IPS DF 4.7 (cell line): ENCODE results near the gene PLXNA4.
"Not testable (repeated sequence)": the region's sequence is repeated elsewhere in the genome, so short reads cannot be mapped to it uniquely, and the experiment has no call there.

Source experiments
- DNase-seq: peaks from one replicate; pipeline ENCODE4 v3.0.0-alpha.2; 2013; ENCODE audit warnings: low spot score; ENCODE audit errors: extremely low read depth

The PLXNA4 gene

DNA sequence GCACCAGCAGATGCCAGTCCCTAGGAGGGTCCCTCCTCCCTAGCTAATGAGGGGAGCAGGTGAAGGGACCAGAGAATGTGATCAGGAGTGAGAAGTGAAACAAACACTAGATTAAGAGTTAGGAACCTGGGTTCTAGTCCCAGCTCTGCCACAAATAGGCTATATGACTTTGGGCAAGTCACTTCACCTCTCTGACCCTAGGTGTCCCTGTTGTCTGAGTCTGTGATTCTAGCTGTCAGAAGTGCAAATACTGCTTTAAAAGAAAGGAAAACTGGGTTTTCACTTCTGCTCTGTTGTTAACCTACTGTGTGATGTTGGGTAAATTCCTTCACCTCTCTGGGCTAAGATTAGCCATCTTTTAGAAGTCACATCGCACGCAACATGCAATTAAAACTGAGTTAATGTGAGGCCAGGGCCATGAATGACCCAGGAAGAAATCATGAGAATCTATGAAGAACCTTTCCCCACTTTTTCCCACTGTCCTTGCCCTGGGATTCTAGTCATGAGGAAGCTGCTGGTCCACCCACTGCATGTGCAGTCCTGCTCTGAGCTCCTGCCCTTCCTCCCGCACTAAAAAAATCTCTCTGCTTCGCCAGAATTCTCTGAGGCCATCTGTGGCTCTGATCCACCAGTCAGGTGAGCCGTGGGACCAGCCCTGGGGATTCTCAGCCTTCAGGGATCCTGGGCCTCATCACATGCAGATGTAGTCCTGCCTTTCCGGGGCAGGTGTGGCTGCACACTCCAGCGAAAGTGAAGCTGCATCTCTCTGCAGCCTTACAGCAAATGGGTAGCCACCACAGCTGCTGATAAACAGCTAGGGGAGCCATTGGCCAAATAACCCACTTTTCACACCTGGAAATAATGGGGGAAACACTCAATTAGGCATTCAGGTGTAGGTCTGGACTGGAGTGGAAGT, 181.7 kb downstream of the PLXNA4 start:
- no peak for DNase-seq

DNA sequence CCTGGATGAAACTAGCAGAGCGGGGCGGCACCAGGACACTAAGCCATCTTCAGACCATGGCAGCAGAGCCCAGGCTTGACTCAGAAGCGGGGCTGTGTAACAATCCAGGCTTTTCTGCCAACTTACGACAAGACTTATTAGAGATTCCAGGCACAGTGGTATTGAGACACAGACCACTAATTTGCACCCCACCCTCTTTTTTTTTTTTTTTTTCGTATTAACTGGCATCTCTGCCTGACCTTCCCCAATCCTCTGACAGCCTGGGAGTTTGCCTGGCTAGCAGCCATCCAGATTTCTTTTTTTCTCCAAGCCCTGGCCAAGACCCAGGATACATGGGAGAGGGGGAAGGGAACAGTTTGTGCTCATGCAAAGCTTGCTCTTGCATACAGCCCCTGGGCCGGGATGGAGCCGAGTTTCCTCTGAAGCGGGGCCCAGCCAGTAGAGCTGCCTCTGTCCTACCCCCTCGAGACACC, 182.4 kb downstream of the PLXNA4 start:
- no peak for DNase-seq

DNA sequence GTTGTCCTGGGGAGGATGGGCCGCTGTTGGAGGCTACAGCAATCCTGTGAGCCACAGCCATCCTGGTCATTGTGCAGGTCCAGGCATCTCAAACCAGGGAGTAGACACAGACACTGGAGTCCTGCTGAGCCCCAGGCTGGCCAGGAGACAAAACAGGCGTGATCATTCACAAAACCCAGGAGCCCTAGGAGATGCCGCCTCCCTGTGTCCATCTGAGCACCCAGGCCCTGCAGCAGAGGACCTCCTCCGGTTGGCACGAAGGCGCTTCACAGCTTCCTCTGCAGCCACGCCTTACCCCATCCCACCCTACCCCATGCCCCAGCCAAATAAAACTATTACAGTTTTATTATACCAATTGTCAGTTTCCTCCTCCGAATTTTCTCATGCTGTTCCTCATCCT, 183.6 kb downstream of the PLXNA4 start:
- DNase-seq = no peak

DNA sequence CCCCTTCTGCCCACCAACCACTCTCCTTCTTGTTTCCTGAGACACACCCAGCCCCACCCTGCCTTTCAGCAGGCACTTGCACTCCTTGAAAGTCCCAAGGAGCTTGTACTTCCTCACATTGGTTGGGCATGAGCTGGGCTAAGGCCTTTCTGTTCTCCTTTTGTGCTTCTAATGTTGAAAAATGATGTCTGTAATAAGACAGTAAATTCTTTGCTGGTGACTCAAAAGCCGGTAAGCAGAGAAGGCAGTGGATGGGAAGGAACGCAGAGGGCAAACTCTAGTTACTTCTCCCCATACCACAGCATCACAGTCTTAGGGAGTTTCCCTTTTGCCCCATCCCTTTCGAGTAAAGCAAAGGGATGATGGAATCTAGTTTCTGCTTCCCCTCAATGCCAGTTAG, 185.6 kb downstream of the PLXNA4 start:
- no peak for DNase-seq

DNA sequence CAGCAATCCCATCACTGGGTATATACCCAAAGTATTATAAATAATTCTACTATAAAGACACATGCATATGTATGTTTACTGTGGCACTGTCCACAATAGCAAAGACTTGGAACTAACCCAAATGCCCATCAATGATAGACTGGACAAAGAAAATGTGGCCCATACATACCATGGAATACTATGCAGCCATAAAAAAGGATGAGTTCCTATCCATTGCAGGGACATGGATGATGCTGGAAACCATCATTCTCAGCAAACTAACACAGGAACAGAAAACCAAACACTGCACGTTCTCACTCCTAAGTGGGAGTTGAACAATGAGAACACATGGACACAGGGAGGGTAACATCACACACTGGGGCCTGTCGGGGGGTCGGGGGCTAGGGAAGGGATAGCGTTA, 186.2 kb downstream of the PLXNA4 start:
- DNase-seq = not testable (repeated sequence)

DNA sequence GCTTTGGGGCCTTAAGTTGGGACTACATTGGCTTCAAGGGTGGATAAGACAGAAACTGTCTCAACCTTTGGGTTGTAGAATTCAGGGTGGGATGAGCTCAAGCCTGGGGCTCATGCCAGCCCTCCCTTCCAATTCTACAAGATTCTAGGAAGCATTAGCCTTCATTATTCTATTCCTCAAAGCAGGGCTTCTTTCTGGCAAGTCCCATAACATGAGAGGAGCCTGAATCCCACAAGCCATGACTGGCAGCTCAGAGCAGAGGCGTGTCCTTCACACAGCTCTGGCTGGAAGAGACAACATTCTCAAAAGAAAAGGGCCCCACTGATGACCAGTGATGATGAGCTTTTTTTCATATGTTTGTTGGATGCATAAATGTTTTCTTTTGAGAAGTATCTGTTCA, 187.6 kb downstream of the PLXNA4 start:
- no peak for DNase-seq

DNA sequence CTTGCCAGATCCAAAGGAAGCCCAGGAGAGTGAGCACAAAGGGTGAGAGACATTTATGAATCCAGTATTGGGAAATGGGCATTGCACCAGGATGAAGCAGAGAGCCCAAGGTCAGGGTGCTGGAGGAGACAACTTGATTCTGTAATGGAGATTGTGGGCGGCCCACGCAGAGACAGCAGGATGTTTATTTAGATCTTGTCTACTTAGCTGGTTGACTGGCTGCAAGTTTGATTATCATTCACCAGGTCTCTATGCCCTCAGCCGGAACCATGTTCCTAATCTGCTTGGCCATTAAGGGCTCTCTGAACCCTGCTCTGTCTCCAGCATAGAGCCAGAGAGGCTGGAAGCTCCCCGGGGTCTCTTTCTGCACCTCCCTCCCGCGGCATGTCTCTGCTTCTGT, 188.7 kb downstream of the PLXNA4 start:
- DNase-seq = no peak

DNA sequence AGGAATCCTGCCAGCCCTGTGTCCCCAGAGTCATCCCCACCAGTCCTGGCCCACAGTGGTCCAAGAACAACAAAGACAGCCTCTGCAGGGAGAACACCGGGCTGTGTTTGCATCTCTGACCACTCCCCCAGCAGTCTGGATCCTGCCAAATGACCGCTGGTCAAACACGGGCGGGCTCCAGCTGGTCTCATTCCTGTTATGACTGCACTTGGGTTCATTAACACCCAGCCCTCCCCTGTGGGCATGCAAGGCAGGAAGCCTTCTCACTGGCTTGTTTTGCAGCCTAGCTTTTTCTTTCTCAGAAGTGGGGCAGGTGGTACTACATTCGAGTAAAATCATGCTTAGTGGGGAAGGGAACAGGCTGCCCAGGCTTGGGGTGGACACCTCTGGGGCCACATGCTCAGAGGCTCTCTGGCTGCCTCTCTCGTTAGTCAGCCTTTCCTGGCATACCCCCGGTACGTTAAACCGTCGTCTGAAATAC, 190.0 kb downstream of the PLXNA4 start:
- no peak for DNase-seq

DNA sequence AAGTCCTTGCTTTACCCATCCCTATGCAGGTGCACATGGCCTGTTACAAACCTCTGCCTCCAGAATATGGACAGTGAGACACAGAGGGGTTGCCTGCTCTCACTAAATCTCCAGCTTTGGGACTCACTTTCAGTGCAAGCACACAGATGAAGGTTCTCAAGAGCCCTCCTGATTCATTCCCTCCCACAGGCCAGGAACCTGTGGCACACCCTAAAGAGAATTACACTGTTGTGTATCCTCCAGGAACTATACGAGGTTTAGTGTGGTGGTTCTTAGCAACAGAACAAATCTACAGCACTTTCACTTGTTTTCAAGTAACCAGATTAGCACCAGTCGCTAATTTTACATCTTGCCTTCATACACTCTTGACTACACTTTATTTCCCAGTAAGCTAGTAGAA, 192.3 kb downstream of the PLXNA4 start:
- DNase-seq = no peak

DNA sequence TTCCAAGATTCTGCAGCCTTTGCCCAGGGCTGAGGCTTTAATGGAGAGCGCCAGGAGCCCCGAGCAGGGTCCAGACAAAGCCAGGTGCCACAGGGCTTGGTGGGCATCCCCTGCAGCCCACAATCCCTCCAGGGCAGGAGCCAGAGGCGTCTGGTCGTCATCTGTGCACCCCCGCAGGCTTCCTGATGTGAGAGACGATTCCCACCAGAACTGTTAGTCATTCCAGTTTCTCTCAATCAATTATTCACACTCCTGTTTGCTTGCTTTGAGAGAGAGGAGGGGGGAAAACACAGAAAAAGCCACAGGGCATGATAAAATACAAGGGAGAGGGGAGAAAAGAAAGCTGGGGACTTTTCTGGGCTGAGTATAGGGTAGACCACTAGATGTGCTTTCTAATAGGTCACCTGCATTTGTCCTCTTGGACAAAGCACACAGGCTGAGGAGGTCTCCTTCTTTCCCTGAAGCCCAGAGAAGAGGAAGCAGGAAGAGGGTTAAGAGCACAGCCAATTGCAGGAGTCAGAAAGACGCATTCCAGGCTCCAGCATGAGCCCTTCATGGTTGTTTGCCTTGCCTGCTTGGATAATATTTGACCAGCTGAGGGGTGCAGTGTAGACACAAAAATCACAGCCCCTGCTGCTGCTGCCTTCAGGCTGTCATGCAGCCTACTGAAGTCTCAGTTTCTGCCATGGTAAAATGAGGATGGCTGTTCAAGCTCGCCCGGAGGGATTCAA, 194.4 kb downstream of the PLXNA4 start:
- no peak for DNase-seq

DNA sequence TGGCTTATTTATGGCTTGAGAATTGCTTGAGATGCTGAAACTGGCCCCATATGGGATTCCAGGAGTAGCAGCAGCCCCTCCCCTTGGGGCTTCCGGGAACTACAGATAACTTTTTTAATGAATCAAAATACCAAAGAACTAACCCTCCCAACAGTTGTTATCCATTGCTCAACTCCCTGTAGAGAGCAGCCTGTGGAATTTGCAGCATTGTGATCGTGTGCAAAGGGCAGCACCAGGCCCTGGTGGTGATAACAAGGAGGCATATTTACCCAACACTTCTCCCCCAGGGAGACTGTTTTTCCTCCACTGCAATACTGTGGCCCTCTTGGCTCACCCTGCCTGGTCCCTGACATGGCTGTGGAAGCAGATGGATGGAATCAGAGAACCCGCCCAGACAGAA, 196.2 kb downstream of the PLXNA4 start:
- DNase-seq = no peak

DNA sequence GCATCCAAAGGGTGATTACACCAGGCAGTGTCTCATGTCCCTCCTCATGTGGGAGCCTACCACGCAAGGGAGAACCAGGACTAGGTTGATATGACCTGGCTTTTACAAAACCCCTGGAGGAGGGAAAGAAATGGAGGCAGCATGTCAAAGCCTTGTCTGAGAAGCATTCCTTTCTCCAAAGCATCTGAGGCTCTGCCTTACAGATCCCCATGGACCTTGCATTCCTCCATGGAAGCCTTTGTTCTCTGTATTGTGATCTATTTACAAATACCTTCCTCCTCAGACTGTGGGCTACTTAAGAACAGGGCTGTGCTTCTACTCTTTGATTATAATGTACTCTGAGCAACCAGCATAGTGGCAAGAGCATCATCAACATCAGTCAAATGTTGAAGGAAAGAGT, 197.0 kb downstream of the PLXNA4 start:
- no peak for DNase-seq

DNA sequence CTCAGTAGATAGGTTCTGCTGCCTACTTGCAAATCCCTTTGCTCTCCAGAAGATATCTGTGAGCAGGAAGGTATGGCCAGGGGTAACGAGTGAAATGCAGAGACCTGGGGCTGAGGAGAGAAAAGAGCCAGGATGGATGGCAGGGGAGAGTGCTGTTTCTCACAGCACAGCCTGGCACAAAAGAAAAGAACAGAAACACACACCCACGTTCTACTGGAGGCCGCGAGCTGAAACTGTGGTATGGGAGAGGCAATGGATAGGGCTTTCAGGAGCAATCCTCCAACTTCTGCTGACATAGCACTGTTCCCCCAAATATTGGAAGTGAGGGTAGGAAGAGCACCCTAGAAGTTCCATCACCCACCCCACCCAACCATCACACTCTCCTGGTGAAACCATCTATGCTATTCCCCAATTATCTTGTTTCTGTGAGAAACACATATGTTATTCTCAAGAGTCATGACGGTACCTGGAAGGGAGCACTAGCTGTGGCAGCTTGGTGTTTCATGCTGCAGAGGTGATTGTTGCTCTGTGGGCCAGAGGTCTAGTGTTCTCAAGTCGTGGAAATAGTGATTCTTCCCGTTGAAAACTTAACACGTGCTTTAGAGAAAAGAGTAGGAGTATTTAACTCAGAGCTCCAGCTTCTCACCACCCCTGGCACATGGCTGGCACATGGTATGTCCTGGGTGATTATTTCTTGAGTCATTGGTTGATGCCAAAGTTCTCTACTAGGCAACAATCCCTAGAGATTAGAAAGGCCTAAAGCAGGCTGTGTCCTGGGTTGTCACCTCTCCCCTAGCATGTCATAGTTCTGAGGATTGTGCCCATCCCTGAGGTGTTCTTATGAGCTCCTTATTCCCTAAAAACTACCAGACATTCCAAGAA, 198.3 kb downstream of the PLXNA4 start:
- no peak for DNase-seq

DNA sequence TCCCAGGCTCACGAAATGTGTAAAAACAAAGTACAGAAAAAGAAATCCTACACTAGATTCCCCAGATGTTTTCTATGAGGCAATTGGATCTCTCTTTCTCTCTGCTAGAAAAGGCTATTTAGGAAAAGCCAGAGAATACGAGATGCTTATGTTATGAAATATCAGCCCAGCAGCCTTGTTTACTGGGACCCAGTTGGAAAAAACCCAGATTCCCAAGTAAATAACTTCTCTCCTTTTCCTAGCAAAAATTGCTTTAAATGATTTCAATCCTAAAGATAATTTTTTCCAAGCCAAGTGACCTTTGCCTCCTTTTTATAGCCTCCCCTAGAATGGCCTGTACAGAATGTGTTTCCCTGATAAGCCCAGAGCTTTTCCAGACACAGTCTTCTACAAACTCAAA, 199.3 kb downstream of the PLXNA4 start:
- DNase-seq = no peak

DNA sequence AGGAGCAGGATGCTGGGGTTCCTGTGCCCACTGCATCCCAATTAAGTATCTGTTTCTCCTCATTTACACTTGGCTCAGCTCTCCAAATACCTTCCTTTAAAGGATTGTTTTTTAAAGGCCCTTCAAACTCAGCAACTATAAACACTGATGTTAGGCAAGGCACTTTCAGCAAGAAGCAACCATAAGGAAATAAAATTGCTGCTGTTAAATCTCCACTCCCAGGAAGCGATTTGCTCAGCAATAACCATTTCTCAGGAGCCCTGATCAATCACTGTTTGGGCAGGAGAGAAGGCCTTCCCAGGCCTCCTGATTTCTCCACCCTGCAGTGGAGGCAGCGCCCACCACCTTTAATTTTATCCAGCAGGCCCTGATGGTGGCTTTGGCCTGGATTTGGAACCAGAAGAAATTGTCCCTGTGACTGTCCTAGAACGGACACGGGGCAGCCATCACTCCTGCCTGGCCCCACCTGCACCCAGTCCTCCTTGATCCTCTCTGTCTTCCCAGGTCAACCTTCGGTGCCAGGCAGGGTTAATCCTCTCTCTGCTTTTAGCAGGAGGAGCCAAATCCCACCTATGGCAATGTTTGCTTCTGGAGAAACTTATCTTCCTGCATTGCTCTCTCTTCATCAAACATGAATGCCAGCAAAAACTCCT, 199.8 kb downstream of the PLXNA4 start:
- no peak for DNase-seq

DNA sequence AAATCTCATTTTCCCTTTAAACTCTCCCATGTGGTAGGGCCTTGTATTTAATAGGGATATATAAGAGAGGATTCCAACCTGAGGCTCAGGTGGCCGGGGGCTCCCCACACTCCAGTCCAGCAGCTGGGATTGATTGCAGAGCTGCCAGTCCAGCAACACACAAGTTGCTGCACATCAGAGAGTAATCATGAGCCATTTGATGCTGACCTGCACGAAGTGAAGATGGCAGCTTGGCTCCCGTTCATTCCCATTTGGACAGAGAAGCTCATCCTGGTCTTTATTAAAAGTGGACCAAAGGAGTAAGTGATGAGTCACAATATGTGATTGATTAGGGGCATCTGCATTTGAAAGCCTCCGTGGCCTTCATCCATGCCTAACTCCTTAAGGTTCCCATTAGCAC, 202.4 kb downstream of the PLXNA4 start:
- DNase-seq = no peak

DNA sequence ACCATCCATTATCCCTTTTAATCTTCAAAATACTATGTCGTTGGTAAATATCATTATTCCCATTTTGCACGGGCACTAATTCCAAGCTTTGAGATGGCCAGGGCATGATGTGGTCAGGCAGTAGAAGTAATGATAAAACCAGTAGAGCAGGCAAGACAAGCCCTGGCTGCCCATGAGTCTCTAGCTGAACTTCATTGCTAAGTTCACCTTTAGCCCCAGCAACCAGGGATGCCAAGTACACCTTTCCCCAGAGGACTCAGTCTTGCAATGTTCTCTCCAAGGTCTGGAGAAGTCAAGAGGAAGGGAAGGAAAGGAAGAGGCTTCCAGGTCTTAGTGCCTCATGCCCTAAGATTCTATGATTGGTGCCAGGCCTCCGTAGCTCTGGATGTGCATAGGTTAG, 203.2 kb downstream of the PLXNA4 start:
- no peak for DNase-seq

DNA sequence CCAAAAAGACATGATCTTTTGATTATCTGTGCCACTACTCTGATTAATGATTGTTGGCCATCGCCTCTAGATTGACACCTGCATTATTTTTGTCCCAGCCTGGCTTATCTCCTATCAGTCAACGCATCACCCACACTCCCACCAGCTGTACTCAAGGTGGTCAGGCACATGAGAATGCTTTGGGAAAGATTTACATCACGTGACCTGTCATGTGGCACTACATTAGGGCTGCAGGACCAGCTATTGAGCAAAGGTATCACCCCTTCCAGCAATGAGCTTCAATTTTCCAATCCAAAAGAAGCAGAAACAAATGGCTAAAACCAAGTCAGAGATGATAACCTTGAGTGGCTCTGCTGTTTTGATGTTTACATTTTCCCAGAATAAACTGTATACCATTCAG, 204.3 kb downstream of the PLXNA4 start:
- no peak for DNase-seq

DNA sequence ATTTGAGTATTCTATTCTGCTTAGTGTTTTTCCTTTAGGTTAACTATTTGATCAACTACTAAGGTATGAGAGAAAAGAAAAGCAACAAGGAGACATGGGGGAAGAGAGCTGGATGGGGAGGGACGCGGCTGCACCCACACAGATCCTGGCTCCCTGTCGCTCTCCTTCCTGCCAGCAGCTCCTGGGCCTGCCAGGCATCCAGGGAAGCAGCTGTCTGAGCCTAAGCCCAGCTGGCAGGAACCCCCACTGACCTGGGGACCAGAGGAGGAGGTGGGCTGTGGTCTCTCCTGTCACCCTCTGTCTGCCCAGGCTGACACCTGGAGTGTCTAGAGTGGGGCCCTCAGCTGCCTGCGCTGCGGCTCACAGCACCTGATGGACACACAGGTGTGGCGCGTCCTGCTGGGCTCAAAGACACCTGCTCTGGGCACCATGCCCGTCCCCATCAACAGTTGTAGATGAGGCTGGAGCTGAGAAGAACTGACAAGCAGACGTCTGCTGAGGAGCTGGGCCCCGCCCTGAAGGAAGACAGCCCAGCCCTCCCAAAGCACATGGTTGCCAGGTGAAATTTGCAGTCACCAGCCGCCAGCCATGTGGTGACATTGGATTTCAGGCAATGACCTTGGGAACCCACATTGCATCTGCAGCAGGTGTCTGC, 207.9 kb downstream of the PLXNA4 start:
- DNase-seq = no peak

DNA sequence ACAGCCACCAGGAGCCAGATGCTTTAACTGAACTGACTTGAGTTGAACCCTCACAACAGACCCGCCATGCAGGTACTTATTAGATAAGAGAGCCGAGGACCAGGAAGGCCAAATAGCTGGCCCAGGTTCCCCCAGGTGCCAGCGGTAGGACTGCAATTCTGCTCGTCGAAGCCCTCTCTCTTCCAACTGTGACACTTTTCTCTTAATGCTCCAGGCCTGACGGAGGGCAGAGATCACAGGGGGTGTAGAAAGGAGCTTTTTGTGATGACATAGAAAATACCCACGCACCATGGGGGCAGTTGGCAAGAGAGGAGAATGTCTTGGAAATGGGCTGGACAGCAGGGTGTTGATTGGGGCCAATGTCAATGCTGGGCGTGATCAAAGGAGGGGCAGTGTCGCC, 208.5 kb downstream of the PLXNA4 start:
- DNase-seq = no peak
